ENCODE data around the gene HNRNPA1L2.

Gene HNRNPA1L2

DNA sequence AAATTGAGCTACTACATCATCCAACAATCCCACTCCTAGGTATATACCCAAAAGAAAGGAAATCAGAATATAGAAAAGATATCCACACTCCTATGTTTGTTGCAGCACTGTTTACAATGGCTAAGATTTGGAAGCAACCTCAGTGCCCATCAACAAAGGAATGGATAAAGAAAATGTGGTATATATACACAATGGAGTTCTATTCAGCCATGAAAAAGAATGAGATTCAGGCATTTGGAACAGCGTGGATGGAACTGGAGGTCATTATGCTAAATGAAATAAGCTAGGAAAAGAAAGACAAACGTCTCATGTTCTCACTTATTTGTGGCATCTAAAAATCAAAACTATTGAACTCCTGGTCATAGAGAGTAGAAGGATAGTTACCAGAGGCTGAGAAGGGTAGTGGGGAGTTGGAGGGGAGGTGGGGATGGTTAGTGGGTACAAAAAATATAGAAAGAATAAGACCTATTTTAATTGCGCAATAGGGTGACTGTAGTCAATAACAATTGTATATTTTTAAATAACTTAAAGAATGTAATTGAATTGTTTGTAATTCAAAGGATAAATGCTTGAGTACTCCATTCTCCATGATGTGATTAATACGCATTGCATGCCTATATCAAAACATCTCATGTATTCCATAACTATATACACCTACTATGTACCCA, 27.0 kb upstream of the HNRNPA1L2 start:
- TF ChIP-seq, protein P1, sequence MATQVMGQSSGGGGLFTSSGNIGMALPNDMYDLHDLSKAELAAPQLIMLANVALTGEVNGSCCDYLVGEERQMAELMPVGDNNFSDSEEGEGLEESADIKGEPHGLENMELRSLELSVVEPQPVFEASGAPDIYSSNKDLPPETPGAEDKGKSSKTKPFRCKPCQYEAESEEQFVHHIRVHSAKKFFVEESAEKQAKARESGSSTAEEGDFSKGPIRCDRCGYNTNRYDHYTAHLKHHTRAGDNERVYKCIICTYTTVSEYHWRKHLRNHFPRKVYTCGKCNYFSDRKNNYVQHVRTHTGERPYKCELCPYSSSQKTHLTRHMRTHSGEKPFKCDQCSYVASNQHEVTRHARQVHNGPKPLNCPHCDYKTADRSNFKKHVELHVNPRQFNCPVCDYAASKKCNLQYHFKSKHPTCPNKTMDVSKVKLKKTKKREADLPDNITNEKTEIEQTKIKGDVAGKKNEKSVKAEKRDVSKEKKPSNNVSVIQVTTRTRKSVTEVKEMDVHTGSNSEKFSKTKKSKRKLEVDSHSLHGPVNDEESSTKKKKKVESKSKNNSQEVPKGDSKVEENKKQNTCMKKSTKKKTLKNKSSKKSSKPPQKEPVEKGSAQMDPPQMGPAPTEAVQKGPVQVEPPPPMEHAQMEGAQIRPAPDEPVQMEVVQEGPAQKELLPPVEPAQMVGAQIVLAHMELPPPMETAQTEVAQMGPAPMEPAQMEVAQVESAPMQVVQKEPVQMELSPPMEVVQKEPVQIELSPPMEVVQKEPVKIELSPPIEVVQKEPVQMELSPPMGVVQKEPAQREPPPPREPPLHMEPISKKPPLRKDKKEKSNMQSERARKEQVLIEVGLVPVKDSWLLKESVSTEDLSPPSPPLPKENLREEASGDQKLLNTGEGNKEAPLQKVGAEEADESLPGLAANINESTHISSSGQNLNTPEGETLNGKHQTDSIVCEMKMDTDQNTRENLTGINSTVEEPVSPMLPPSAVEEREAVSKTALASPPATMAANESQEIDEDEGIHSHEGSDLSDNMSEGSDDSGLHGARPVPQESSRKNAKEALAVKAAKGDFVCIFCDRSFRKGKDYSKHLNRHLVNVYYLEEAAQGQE (IDR thresholded peaks at IDR 0.05; ENCODE audit: insufficient read depth in 1 of 2, low read depth in 2 of 2, low read length in 2 of 2) = no peak
- TF ChIP-seq POLR2AphosphoS5 (IDR thresholded peaks at IDR 0.05; ENCODE audit: low read depth, low read length) (no peak), FOXP2 (optimal IDR thresholded peaks at IDR 0.05; ENCODE audit: borderline replicate concordance, extremely low read depth, extremely low read length, insufficient read depth) (no peak), TAF1 (IDR thresholded peaks at IDR 0.05; ENCODE audit: borderline replicate concordance, insufficient read depth, low read length) (no peak), SIN3A (IDR thresholded peaks at IDR 0.05; ENCODE audit: borderline replicate concordance, insufficient read depth, low read length) (no peak)

- TF ChIP-seq POLR2AphosphoS5 (IDR thresholded peaks at IDR 0.05; ENCODE audit: low read depth, low read length) (no peak), SIN3A (IDR thresholded peaks at IDR 0.05; ENCODE audit: borderline replicate concordance, insufficient read depth, low read length) (no peak)
Observed at GRCh38 chr13:52615812-52616211, 26.4 kb upstream of the HNRNPA1L2 start.

- TF ChIP-seq POLR2AphosphoS5 (IDR thresholded peaks at IDR 0.05; ENCODE audit: low read depth, low read length) (peak; percentile 70), TAF1 (IDR thresholded peaks at IDR 0.05; ENCODE audit: borderline replicate concordance, insufficient read depth, low read length) (peak; percentile 66; the same call in 1 of the 2 replicates), FOXP2 (optimal IDR thresholded peaks at IDR 0.05; ENCODE audit: borderline replicate concordance, extremely low read depth, extremely low read length, insufficient read depth) (no peak)
- TF ChIP-seq, protein P1 (IDR thresholded peaks at IDR 0.05; ENCODE audit: insufficient read depth in 1 of 2, low read depth in 2 of 2, low read length in 2 of 2) = peak in 1 of 2 experiments; percentile 20; a peak in 1 of 4 replicates
Observed at GRCh38 chr13:52617070-52618060, 24.9 kb upstream of the HNRNPA1L2 start.

DNA sequence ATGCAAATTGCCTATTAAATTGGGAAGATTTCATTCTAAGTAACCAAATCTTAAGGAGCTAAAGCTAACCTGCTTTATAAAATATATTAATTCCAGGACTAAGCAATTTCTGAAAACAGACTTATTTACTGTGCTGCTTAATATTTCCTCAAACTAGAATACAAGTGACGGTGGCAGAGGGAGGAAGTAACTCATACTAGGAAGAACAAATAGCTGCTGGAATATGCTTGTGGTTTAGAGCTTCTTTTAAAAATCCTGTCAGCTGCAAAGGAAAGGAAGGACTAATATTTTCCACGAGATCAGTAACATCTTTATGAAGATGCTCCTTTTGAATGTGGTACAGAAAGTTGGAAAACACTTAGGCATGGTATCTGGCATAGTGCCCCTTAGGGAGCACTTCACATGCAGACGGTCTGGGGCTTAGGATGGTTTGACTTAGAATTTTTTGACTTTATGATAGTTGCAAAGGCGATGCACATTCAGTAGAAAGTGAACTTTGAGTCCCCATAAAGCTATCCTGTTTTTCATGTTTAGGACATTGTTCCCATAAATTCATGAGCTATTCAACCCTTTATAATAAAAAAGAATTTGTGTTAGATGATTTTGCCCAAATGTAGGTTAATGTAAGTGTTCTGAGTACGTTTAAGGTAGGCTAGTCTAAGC, 3.4 kb upstream of the HNRNPA1L2 start:
- no peak for TF ChIP-seq SIN3A (IDR thresholded peaks at IDR 0.05; ENCODE audit: borderline replicate concordance, insufficient read depth, low read length)
- TF ChIP-seq, protein P1 (IDR thresholded peaks at IDR 0.05; ENCODE audit: insufficient read depth in 1 of 2, low read depth in 2 of 2, low read length in 2 of 2) = no peak
- no peak for TF ChIP-seq POLR2AphosphoS5 (IDR thresholded peaks at IDR 0.05; ENCODE audit: low read depth, low read length)
- TF ChIP-seq TAF1 (IDR thresholded peaks at IDR 0.05; ENCODE audit: borderline replicate concordance, insufficient read depth, low read length) = no peak
- TF ChIP-seq FOXP2 (optimal IDR thresholded peaks at IDR 0.05; ENCODE audit: borderline replicate concordance, extremely low read depth, extremely low read length, insufficient read depth) = no peak

GRCh38 chr13:52644108-52644507, 1.9 kb downstream of the HNRNPA1L2 start:
- TF ChIP-seq SIN3A (IDR thresholded peaks at IDR 0.05; ENCODE audit: borderline replicate concordance, insufficient read depth, low read length) (no peak), FOXP2 (optimal IDR thresholded peaks at IDR 0.05; ENCODE audit: borderline replicate concordance, extremely low read depth, extremely low read length, insufficient read depth) (no peak), TAF1 (IDR thresholded peaks at IDR 0.05; ENCODE audit: borderline replicate concordance, insufficient read depth, low read length) (no peak)

All from PFSK-1 (cell line).